ENCODE data around the gene WDR81. TPM values are rescaled to one million over a fixed set of nuclear protein-coding genes. Genes with fewer than 3 reads are reported as not detected.
"Not testable (repeated sequence)": the region's sequence is repeated elsewhere in the genome, so short reads cannot be mapped to it uniquely, and the experiment has no call there.

WDR81 gene
- total RNA-seq, 2 experiments from 2014 or later: 19.1 to 24.4 TPM

DNA sequence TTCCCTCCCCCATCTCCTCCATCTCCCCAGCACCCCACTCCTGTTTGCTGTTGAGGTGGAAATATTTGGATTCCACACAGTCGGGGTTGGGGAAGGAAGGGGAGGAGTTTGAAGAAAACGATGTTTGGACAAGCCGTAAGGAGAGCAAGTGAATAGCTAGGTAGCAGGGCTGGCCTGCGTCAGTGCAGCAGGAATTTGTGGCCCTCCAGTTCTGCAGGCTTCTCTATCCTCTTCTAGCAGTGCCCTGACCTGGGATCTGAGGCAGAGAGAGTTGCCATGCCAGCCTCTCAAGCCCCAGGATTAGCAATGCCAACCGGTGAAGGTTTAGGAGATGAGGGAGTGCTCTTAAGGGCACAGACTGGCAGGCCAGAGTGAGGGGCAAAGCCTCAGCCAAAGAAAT is 26.8 kb upstream of the WDR81 start:
- DNase-seq (ENCODE audit: low spot score): no peak
- POLR2A ChIA-PET: interaction anchor here (0.6 kb wide), 1 partner anchor 1928 kb away, joined by 3 read pairs; no protein-coding TSS in a partner anchor
- no peak overlapping the region for H2AFZ ChIP-seq (ENCODE audit: low read length)

DNA sequence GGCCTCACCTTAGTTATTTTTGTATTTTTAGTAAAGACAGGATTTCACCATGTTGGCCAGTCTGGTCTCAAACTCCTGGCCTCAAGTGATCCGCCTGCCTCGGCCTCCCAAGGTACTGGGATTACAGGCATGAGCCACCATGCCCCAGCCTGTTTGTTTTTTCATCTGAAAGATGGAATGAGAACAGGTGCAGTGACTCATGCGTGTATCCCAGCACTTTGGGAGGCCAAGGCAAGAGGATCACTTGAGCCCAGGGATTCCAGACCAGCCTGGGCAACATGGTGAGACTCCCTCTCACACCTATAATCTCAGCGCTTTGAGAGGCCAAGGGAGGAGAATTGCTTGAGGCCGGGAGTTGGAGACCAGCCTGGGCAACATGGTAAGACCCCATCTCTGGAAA is 24.6 kb upstream of the WDR81 start:
- DNase-seq (ENCODE audit: low spot score); H2AFZ ChIP-seq (ENCODE audit: low read length); H3K9me3 ChIP-seq (ENCODE audit: low read length); H3K36me3 ChIP-seq (ENCODE audit: insufficient read depth, low read length); H3K4me3 ChIP-seq (ENCODE audit: low read depth, low read length, poor library complexity, severe bottlenecking); H3K9me2 ChIP-seq (ENCODE audit: insufficient read depth, low read length); H3K27ac ChIP-seq (ENCODE audit: low read depth, low read length, poor library complexity, severe bottlenecking); intact Hi-C loops (cut with micrococcal nuclease; ENCODE audit: unreplicated experiment); H4K20me1 ChIP-seq (ENCODE audit: insufficient read depth, low read length); BruUV-seq (replicated peaks); H3K4me1 ChIP-seq (ENCODE audit: insufficient read depth, low read length, poor library complexity, severe bottlenecking); H3K4me2 ChIP-seq (ENCODE audit: low read length); CTCF ChIA-PET (ENCODE audit: unreplicated experiment); H3K79me2 ChIP-seq (ENCODE audit: insufficient read depth, low read depth, low read length): not testable (repeated sequence)
- POLR2A ChIA-PET: interaction anchor here (0.7 kb wide), 1 partner anchor 373 kb away, joined by 3 read pairs; no protein-coding TSS in a partner anchor

More for the DNA sequence above, 26.8 kb upstream of the WDR81 start:
- H3K9me3 ChIP-seq (ENCODE audit: low read length): no peaks in the 10 kb centered on the region
- intact Hi-C loops (cut with micrococcal nuclease; ENCODE audit: unreplicated experiment): no loop called here
- BruUV-seq (replicated peaks): no TSS peak
- no peaks in the 10 kb centered on the region for H3K9me2 ChIP-seq (ENCODE audit: insufficient read depth, low read length)
- H3K4me3 ChIP-seq (ENCODE audit: low read depth, low read length, poor library complexity, severe bottlenecking): no peak overlapping the region
- no peaks in the 10 kb centered on the region for H4K20me1 ChIP-seq (ENCODE audit: insufficient read depth, low read length)
- CTCF ChIA-PET (ENCODE audit: unreplicated experiment): no interaction called here
- TF ChIP-seq EZH2phosphoT487 (IDR thresholded peaks at IDR 0.05; ENCODE audit: borderline replicate concordance, low read depth, low read length): no peak
- TF ChIP-seq, protein P1, sequence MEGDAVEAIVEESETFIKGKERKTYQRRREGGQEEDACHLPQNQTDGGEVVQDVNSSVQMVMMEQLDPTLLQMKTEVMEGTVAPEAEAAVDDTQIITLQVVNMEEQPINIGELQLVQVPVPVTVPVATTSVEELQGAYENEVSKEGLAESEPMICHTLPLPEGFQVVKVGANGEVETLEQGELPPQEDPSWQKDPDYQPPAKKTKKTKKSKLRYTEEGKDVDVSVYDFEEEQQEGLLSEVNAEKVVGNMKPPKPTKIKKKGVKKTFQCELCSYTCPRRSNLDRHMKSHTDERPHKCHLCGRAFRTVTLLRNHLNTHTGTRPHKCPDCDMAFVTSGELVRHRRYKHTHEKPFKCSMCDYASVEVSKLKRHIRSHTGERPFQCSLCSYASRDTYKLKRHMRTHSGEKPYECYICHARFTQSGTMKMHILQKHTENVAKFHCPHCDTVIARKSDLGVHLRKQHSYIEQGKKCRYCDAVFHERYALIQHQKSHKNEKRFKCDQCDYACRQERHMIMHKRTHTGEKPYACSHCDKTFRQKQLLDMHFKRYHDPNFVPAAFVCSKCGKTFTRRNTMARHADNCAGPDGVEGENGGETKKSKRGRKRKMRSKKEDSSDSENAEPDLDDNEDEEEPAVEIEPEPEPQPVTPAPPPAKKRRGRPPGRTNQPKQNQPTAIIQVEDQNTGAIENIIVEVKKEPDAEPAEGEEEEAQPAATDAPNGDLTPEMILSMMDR (conservative IDR thresholded peaks at IDR 0.05; ENCODE audit: low read length): no peak
- H3K36me3 ChIP-seq (ENCODE audit: insufficient read depth, low read length): no peaks in the 10 kb centered on the region
- H3K4me1 ChIP-seq (ENCODE audit: insufficient read depth, low read length, poor library complexity, severe bottlenecking): no peaks in the 10 kb centered on the region
- H3K4me2 ChIP-seq (ENCODE audit: low read length): no peak overlapping the region
- no peak overlapping the region for H3K27ac ChIP-seq (ENCODE audit: low read depth, low read length, poor library complexity, severe bottlenecking)
- H3K79me2 ChIP-seq (ENCODE audit: insufficient read depth, low read depth, low read length): no peaks in the 10 kb centered on the region

DNA sequence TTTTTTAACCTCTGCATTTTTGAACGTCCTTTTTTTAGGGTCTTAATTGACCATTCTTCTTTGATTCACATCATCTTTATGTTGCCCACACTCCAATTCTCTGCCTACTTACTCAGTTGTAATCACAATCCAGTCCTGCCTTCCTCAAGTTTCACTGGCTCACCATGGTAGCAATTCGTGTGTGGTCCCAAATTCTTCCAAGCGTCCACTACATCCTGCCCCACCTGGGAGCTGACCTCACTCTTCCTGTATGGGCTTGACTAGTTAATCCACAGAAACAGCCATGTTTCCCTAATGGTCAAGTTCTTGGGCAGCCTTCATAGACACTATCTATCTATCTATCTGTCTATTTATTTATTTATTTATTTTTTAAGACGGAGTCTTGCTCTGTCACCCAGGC is 21.4 kb upstream of the WDR81 start:
- POLR2A ChIA-PET: no interaction called here
- intact Hi-C loops (cut with micrococcal nuclease; ENCODE audit: unreplicated experiment): no loop called here
- Histone ChIP-seq H3K9me3 (ENCODE audit: low read length) (no peaks in the 10 kb centered on the region), H4K20me1 (ENCODE audit: insufficient read depth, low read length) (no peaks in the 10 kb centered on the region), H3K4me1 (ENCODE audit: insufficient read depth, low read length, poor library complexity, severe bottlenecking) (no peaks in the 10 kb centered on the region), H3K9me2 (ENCODE audit: insufficient read depth, low read length) (no peaks in the 10 kb centered on the region), H3K36me3 (ENCODE audit: insufficient read depth, low read length) (no peaks in the 10 kb centered on the region), H2AFZ (ENCODE audit: low read length) (no peak overlapping the region), H3K4me2 (ENCODE audit: low read length) (no peak overlapping the region), H3K79me2 (ENCODE audit: insufficient read depth, low read depth, low read length) (no peaks in the 10 kb centered on the region), H3K4me3 (ENCODE audit: low read depth, low read length, poor library complexity, severe bottlenecking) (no peak overlapping the region), H3K27ac (ENCODE audit: low read depth, low read length, poor library complexity, severe bottlenecking) (no peak overlapping the region)
- CTCF ChIA-PET (ENCODE audit: unreplicated experiment): no interaction called here
- BruUV-seq (replicated peaks): no TSS peak
- DNase-seq (ENCODE audit: low spot score): no peak
- TF ChIP-seq EZH2phosphoT487 (IDR thresholded peaks at IDR 0.05; ENCODE audit: borderline replicate concordance, low read depth, low read length): no peak
- TF ChIP-seq, protein P1 (conservative IDR thresholded peaks at IDR 0.05; ENCODE audit: low read length): no peak

All from OCI-LY7 (cell line).